H9 (cell line): ENCODE measurements around the gene MAP2K1. TPM values are rescaled to one million over a fixed set of nuclear protein-coding genes. Genes with fewer than 3 reads are reported as not detected.
"Not testable (repeated sequence)": the region's sequence is repeated elsewhere in the genome, so short reads cannot be mapped to it uniquely, and the experiment has no call there.

ENCODE experiments used
- DNase-seq: peaks from one replicate; pipeline ENCODE4 v3.0.0-alpha.2; 2017
- H2AFZ ChIP-seq: one replicate; pipeline ENCODE4 v1.6.1; 2013; ENCODE audit warnings: mild to moderate bottlenecking, low read length, control low read depth, moderate library complexity
- H2AK5ac ChIP-seq: 2 replicates; pipeline ENCODE4 v1.6.1; 2013; ENCODE audit warnings: low read length, control low read depth, mixed read lengths; ENCODE audit not compliant: insufficient read length
- H2BK120ac ChIP-seq: one replicate; pipeline ENCODE4 v1.6.1; 2013; ENCODE audit warnings: low read depth, mild to moderate bottlenecking, low read length, control low read depth, inconsistent platforms; ENCODE audit not compliant: poor library complexity, severe bottlenecking
- H2BK12ac ChIP-seq: 2 replicates; pipeline ENCODE4 v1.6.1; 2013; ENCODE audit warnings: low read length, control low read depth, mixed read lengths, low read depth; ENCODE audit not compliant: insufficient read length
- H2BK15ac ChIP-seq: 2 replicates; pipeline ENCODE4 v1.6.1; 2013; ENCODE audit warnings: low read depth, low read length, control low read depth
- H2BK20ac ChIP-seq: one replicate; pipeline ENCODE4 v1.6.1; 2013; ENCODE audit warnings: low read depth, mild to moderate bottlenecking, low read length, control low read depth, inconsistent platforms; ENCODE audit not compliant: poor library complexity, severe bottlenecking
- H2BK5ac ChIP-seq: 2 replicates; pipeline ENCODE4 v1.6.1; 2013; ENCODE audit warnings: low read length, control low read depth, mixed read lengths; ENCODE audit not compliant: insufficient read length
- H3K14ac ChIP-seq: 2 replicates; pipeline ENCODE4 v1.6.1; 2013; ENCODE audit warnings: low read length, control low read depth; ENCODE audit not compliant: insufficient read depth
- H3K18ac ChIP-seq: 2 replicates; pipeline ENCODE4 v1.6.1; 2013; ENCODE audit warnings: low read depth, mild to moderate bottlenecking, mixed read lengths, low read length, control low read depth; ENCODE audit not compliant: insufficient read length
- H3K23ac ChIP-seq: 2 replicates; pipeline ENCODE4 v1.6.1; 2013; ENCODE audit warnings: low read length, control low read depth, mixed read lengths, low read depth; ENCODE audit not compliant: insufficient read length
- H3K23me2 ChIP-seq: 2 replicates; pipeline ENCODE4 v1.6.1; 2013; ENCODE audit warnings: low read depth, mild to moderate bottlenecking, mixed read lengths, low read length, control low read depth; ENCODE audit not compliant: insufficient read length, poor library complexity, severe bottlenecking
- H3K27ac ChIP-seq: 2 replicates; pipeline ENCODE4 v1.5.1; 2013; ENCODE audit warnings: low read length, control low read depth, mixed read lengths, low read depth; ENCODE audit not compliant: insufficient read length
- H3K27me3 ChIP-seq: 2 replicates; pipeline ENCODE4 v1.6.1; 2013; ENCODE audit warnings: low read length, control low read depth, inconsistent platforms; ENCODE audit not compliant: insufficient read depth
- H3K4ac ChIP-seq: 2 replicates; pipeline ENCODE4 v1.6.1; 2013; ENCODE audit warnings: low read depth, mild to moderate bottlenecking, control low read depth, inconsistent platforms, low read length, moderate library complexity
- H3K4me1 ChIP-seq: 2 replicates; pipeline ENCODE4 v1.6.1; 2013; ENCODE audit warnings: low read length, control low read depth, inconsistent platforms; ENCODE audit not compliant: insufficient read depth
- H3K4me2 ChIP-seq: 2 replicates; pipeline ENCODE4 v1.6.1; 2013; ENCODE audit warnings: low read length, control low read depth, mixed read lengths; ENCODE audit not compliant: insufficient read length, insufficient read depth
- H3K56ac ChIP-seq: 2 replicates; pipeline ENCODE4 v1.6.1; 2013; ENCODE audit warnings: low read depth, mild to moderate bottlenecking, mixed read lengths, low read length, control low read depth; ENCODE audit not compliant: insufficient read length
- H3K79me1 ChIP-seq: 2 replicates; pipeline ENCODE4 v1.6.1; 2013; ENCODE audit warnings: low read depth, mild to moderate bottlenecking, moderate library complexity, low read length, control low read depth, inconsistent platforms; ENCODE audit not compliant: insufficient read depth, poor library complexity, severe bottlenecking
- H3K79me2 ChIP-seq: 2 replicates; pipeline ENCODE4 v1.6.1; 2013; ENCODE audit warnings: low read length, control low read depth, inconsistent platforms; ENCODE audit not compliant: insufficient read depth
- H3K9ac ChIP-seq: 2 replicates; pipeline ENCODE4 v1.6.1; 2013; ENCODE audit warnings: low read length, control low read depth, mixed read lengths; ENCODE audit not compliant: insufficient read length; ENCODE audit errors: extremely low read depth
- H3K9me3 ChIP-seq: one replicate; pipeline ENCODE4 v1.6.1; 2013; ENCODE audit warnings: low read depth, low read length, inconsistent platforms; ENCODE audit not compliant: control insufficient read depth
- H3T11ph ChIP-seq: one replicate; pipeline ENCODE4 v1.6.1; 2013; ENCODE audit warnings: mild to moderate bottlenecking, low read length, control low read depth, inconsistent platforms
- H4K20me1 ChIP-seq: one replicate; pipeline ENCODE4 v1.6.1; 2013; ENCODE audit not compliant: control insufficient read depth, insufficient read length, insufficient read depth
- H4K5ac ChIP-seq: 2 replicates; pipeline ENCODE4 v1.6.1; 2013; ENCODE audit warnings: low read depth, mild to moderate bottlenecking, mixed read lengths, low read length, control low read depth; ENCODE audit not compliant: insufficient read length
- H4K8ac ChIP-seq: replicated peaks from 2 replicates; pipeline ENCODE4 v1.6.1; 2013; ENCODE audit warnings: low read length, control low read depth, mixed read lengths, low read depth; ENCODE audit not compliant: insufficient read length
- H4K91ac ChIP-seq: 2 replicates; pipeline ENCODE4 v1.6.1; 2013; ENCODE audit warnings: low read depth, mild to moderate bottlenecking, moderate library complexity, mixed read lengths, low read length, control low read depth; ENCODE audit not compliant: insufficient read length
- H3K27ac Mint-ChIP-seq, 3 experiments: 2 replicates in 2 of 3; 3 replicates in 1 of 3; pipeline ENCODE4 v1.8.0; 2020 to 2021; ENCODE audit warnings: mixed read lengths in 3 of 3, mild to moderate bottlenecking in 1 of 3, moderate library complexity in 1 of 3
- H3K27me3 Mint-ChIP-seq: 2 replicates; pipeline ENCODE4 v1.8.0; 2021; ENCODE audit warnings: low read depth, mild to moderate bottlenecking, moderate library complexity, mixed read lengths
- H3K36me3 Mint-ChIP-seq, 3 experiments: 2 replicates in 2 of 3; 3 replicates in 1 of 3; pipeline ENCODE4 v1.8.0; 2020 to 2021; ENCODE audit warnings: low read depth in 3 of 3, mixed read lengths in 3 of 3; ENCODE audit not compliant: insufficient read depth in 1 of 3
- H3K4me1 Mint-ChIP-seq, 2 experiments: 2 replicates each; pipeline ENCODE4 v1.8.0; 2020; ENCODE audit warnings: mixed read lengths in 2 of 2
- H3K4me3 Mint-ChIP-seq, 2 experiments: 2 replicates in 1 of 2; 3 replicates in 1 of 2; pipeline ENCODE4 v1.8.0; 2020 to 2021; ENCODE audit warnings: mild to moderate bottlenecking in 2 of 2, mixed read lengths in 2 of 2, moderate library complexity in 1 of 2
- H3K9me3 Mint-ChIP-seq, 2 experiments: 2 replicates in 1 of 2; 3 replicates in 1 of 2; pipeline ENCODE4 v1.8.0; 2020; ENCODE audit warnings: mild to moderate bottlenecking in 2 of 2, mixed read lengths in 2 of 2, moderate library complexity in 1 of 2
- WGBS: extraction: QIAGEN DNeasy Blood & Tissue Kit; methylation state at CpG from one replicate; pipeline ENCODE4 v1.1.7; 2013; ENCODE audit warnings: missing lambda C conversion rate, low lambda C conversion rate, mixed read lengths; ENCODE audit not compliant: insufficient read length; ENCODE audit errors: extremely low coverage; 5-methylcytosine and 5-hydroxymethylcytosine counted together
- total RNA-seq: library from RNA; stranded (reverse); gene quantifications from 2 replicates; pipeline ENCODE4 v1.2.1, GENCODE V29; 2021
- TF ChIP-seq, protein P1 (sequence below): fragments of 200-600 bp; sonication (generic); conservative IDR thresholded peaks from 3 replicates; pipeline ENCODE4 v1.8.0; 2021; ENCODE audit warnings: antibody characterized with exemption, mild to moderate bottlenecking

The MAP2K1 gene
- total RNA-seq, 1 experiment from 2014 or later, result 50.8 TPM

DNA sequence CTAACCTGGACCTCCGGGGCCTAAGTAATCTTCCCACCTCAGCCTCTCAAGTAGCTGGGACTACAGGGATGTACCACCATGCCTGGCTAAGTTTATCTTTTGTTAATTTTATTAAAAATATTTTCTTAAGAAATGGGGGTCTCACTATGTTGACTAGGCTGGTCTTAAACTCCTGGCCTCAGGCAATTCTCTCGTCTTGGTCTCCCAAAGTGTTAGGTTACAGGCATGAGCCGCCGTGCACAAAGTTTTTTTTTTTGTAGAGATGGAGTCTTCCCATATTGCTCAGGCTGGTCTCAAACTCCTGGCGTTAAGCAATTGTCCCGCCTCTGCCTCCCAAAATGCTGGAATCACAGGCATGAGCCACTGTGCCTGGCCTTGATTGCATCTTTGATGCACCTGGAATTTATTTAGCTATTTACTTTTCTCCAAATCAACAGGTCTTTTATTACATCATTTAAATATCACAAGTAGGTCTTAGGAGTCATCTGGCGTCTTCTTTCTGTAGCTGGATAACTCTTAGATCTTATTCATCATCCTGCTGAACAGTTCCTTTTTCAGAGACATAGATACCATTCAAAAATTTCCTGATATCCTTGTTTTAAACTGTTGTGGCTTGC is 7.8 kb upstream of the MAP2K1 start:
- Histone ChIP-seq H4K5ac (no peak overlapping the region), H3K4ac (no peak overlapping the region), H3T11ph (no peak overlapping the region), H4K8ac (no peak overlapping the region), H2BK120ac (no peak overlapping the region), H3K79me2 (no peaks in the 10 kb centered on the region), H2AK5ac (no peak overlapping the region), H2BK12ac (no peak overlapping the region), H3K79me1 (no peaks in the 10 kb centered on the region), H3K18ac (no peak overlapping the region), H3K4me2 (no peak overlapping the region), H3K4me1 (no peaks in the 10 kb centered on the region), H3K56ac (no peak overlapping the region), H3K9ac (no peak overlapping the region), H3K14ac (no peak overlapping the region; the same call in 1 of the 2 replicates), H4K91ac (no peak overlapping the region), H3K27me3 (no peaks in the 10 kb centered on the region), H3K27ac (no peak overlapping the region), H3K23ac (no peak overlapping the region), H2BK20ac (no peak overlapping the region), H3K9me3 (no peaks in the 10 kb centered on the region), H2BK15ac (no peak overlapping the region), H2AFZ (no peak overlapping the region), H3K23me2 (no peaks in the 10 kb centered on the region), H4K20me1 (no peaks in the 10 kb centered on the region), H2BK5ac (no peak overlapping the region)
- H3K36me3 Mint-ChIP-seq, result no peaks in the 10 kb centered on the region; a peak in 1 of 7 replicates
- 0 out of 7 replicates have a peak overlapping the region, but pooled peaks of 1 of the 3 experiments have one; percentile 31 for H3K27ac Mint-ChIP-seq
- DNase-seq, result no peak
- no CpG with 5 or more reads among the region's 7 CpGs for WGBS
- H3K4me3 Mint-ChIP-seq, result no peak overlapping the region
- H3K9me3 Mint-ChIP-seq, result peaks cover 4 to 8% of the 10 kb centered on the region in 2 experiments; a peak in 4 of 5 replicates
- no peaks in the 10 kb centered on the region for H3K4me1 Mint-ChIP-seq
- TF ChIP-seq, protein P1, sequence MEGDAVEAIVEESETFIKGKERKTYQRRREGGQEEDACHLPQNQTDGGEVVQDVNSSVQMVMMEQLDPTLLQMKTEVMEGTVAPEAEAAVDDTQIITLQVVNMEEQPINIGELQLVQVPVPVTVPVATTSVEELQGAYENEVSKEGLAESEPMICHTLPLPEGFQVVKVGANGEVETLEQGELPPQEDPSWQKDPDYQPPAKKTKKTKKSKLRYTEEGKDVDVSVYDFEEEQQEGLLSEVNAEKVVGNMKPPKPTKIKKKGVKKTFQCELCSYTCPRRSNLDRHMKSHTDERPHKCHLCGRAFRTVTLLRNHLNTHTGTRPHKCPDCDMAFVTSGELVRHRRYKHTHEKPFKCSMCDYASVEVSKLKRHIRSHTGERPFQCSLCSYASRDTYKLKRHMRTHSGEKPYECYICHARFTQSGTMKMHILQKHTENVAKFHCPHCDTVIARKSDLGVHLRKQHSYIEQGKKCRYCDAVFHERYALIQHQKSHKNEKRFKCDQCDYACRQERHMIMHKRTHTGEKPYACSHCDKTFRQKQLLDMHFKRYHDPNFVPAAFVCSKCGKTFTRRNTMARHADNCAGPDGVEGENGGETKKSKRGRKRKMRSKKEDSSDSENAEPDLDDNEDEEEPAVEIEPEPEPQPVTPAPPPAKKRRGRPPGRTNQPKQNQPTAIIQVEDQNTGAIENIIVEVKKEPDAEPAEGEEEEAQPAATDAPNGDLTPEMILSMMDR, result no peak
- no peaks in the 10 kb centered on the region for H3K27me3 Mint-ChIP-seq

DNA sequence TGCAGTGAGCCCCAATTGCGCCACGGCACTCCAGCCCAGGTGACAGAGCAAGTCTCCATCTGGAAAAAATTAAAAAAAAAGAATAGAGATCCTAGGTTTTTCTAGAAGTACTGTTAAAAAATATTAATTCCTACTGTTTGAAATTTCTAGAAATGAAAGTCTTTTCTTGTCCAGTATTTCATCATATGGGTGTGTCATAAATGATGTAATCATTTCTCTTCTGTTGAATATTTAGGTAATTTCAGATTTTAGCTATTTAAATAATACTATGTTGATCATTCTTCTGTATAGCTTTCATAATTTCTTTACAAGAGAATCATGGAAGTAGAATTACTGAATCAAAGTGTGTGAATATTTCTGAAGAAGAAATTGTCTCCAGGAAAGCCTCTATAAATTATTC is 5.3 kb upstream of the MAP2K1 start:
- H2BK5ac ChIP-seq, H3K4me3 Mint-ChIP-seq, H3K27me3 ChIP-seq, H3K4me1 ChIP-seq, H4K5ac ChIP-seq, H3K23me2 ChIP-seq, H3K23ac ChIP-seq, H2BK20ac ChIP-seq, H2BK12ac ChIP-seq, H2BK120ac ChIP-seq, H3K9me3 ChIP-seq, H3T11ph ChIP-seq, H4K8ac ChIP-seq, H3K18ac ChIP-seq, H3K36me3 Mint-ChIP-seq, H3K4ac ChIP-seq, H3K79me1 ChIP-seq, H3K9me3 Mint-ChIP-seq, H3K27me3 Mint-ChIP-seq, H3K27ac Mint-ChIP-seq, H4K20me1 ChIP-seq, H3K79me2 ChIP-seq, H3K56ac ChIP-seq, H2BK15ac ChIP-seq, H2AK5ac ChIP-seq, H3K4me2 ChIP-seq, H4K91ac ChIP-seq, H2AFZ ChIP-seq, H3K14ac ChIP-seq, H3K27ac ChIP-seq, DNase-seq, H3K9ac ChIP-seq, H3K4me1 Mint-ChIP-seq: not testable (repeated sequence)
- WGBS, result no CpG with 5 or more reads among the region's 2 CpGs
